Adipose tissue (tissue), 3 donors: Measurements from ENCODE around the gene CACNA2D3. TPM values are rescaled to one million over a fixed set of nuclear protein-coding genes. Genes with fewer than 3 reads are reported as not detected.

Experiments used
- H3K27ac ChIP-seq: one replicate; pipeline ENCODE4 v1.5.1; 2013; ENCODE audit warnings: low read depth, low read length
- WGBS, 3 donors: extraction: QIAGEN DNeasy Blood & Tissue Kit; methylation state at CpG; one replicate each; pipeline ENCODE4 v1.1.7; 2013; 5-methylcytosine and 5-hydroxymethylcytosine counted together
- polyA plus RNA-seq, 3 donors: library from polyadenylated mRNA; stranded (reverse); fragments of 200-250 nt; gene quantifications; one replicate each; pipeline ENCODE4 v1.2.3, GENCODE V29; 2013
- donor health status: healthy with polysubstance abuse.
- donor health status: Bipolar disorder and iron deficiency.
- donor health status: healthy.

Gene CACNA2D3
- polyA plus RNA-seq, 3 donors, result 0.08 to 3.0 (median 0.30) TPM

DNA sequence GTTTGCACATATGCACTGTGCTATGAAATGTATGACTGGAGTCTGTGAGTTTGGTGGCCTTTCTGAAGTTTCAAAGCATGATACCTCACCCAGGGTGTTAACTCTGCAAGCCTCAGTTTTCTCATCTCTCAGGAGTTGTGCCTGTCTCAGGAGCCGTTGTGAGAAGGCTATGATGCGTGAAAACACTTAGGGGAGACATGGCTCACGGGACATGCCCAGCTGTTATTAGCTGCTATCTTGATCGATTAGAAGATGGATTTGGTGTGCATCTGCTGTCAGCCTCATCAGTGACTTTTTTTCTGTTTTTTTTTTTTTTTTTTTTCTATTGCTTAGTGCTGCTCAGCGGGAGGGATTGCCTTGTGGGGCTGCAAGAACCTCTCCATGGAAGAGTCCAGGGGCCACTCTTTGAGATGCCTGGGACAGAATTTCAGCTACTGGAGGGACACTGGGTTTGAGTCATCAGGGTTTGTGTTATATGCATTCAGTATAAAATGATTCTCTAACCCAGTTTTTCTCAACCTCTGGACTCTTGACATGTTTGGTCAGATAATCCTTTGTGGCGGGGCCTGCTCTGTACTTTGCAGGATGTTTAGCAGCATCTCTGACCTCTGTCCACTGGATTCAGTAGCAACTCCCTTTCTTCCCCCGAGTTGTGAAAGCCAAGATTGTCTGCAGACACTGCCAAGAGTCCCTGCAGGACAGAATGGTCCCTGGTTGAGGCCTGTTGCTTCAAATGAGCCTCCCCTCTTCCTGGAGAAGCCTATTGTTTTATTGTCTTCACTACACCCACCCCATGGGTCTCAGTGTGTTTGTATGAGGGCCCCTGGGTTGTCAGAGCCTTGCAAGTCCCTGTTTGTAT is 181.4 kb downstream of the CACNA2D3 start:
- 72 to 81% (median 76%) methylated on average over 7 of the region's 7 CpGs for WGBS, 3 donors
- H3K27ac ChIP-seq, result no peak overlapping the region

DNA sequence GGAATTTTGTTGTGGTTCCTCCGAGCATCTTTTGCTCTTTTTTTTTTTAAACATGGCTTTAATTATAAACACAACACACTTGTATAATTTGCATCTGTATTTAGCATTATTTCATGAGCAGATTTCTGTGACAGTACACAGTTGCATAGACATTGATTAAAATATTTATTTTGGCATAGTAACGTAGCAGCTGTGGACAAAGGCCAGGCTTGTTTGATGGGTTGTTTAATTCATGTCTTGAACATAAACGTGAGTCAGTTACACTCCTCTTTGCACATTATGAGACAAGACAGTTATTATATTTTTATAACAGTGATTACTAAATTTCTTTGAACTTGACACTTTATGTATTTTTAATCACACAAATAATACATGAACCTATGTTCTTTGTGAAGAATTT is 182.5 kb downstream of the CACNA2D3 start:
- WGBS, 3 donors, result 40 to 77% (median 66%) methylated on average over 3 of the region's 3 CpGs

DNA sequence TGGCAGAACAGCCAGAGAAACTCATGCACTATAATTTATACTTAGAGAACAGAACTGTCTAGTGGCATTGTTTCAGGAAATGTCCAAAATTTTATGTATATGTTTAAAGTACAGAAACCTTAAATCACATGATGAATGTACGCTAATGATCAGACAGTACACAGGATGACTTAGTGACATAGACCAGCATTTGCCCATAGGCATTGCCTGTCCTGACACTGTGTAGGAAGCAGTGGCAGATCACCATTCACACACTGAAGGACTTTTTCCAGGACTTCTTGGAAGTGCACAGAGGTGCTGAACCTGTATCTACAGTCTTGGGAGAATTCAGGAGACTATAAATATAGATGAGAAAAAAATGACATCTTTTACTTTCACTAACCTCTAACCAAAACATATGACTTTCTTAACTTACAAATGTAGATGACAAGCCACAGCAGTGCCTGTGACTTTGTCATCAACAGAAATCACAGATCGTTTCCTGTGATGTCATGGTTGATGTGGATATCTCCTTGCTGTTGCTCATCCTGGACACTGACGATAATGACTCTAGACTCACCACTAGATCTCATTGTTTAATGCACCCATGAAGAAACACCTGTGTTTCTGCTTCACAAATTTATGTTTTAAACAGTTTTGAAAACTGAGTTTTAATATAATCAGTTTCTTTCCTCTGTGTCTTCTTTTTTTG is 183.2 kb downstream of the CACNA2D3 start:
- H3K27ac ChIP-seq, result no peak overlapping the region
- 42 to 79% (median 74%) methylated on average over 3 of the region's 3 CpGs for WGBS, 3 donors

More for the DNA sequence above, 182.5 kb downstream of the CACNA2D3 start:
- no peak overlapping the region for H3K27ac ChIP-seq

DNA sequence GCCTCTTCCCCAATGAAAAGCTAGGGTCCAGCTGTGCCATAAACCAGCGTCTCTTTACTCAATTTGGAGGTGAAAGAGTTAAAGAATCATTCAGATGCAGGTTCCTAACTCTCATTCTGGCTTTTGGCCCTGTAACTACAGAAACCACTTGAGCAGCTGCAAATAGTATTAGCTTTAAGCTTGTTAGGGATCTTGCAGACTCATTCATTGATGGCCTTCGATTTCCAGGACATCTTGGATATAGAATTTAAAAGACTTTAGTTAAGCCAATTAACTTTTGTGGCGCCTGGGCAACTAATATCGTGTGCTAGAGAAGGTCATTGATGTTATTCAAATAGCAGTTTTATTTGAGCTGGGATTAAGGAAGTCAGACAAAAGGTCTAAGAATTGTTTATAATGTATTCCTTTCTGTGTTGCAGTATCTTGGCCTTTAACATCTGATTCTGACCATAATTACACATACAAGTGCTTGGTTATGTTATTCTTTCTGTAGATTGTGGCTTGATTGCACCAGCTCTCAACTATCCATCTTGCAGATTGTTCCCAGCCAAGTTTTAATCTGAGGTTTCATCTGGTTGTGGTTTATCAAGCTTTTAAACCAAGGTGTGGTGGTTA is 185.3 kb downstream of the CACNA2D3 start:
- WGBS, 3 donors, result 58 to 79% (median 65%) methylated on average over 4 of the region's 4 CpGs
- no peak overlapping the region for H3K27ac ChIP-seq

DNA sequence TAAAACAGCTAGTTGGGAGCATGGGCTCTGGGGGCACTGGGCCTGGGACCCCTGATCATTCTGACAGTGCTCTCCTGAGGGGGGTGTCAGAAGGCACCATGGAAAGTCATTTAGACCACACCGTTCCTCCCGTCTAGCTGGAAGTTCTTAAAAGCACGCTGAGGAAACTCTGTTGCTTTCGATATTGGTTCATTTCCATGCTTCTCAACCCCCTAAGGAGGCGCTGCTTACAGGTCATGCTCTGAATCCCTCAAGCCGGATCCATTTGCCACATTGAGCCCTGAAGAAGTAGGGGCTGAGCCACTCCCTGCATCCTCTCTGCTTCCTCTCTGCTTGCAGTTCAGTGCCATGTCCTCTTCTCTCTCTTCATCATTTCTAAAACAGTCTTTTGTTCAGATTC is 187.2 kb downstream of the CACNA2D3 start:
- no peak overlapping the region for H3K27ac ChIP-seq
- WGBS, 3 donors, result 51 to 79% (median 58%) methylated on average over 6 of the region's 6 CpGs

DNA sequence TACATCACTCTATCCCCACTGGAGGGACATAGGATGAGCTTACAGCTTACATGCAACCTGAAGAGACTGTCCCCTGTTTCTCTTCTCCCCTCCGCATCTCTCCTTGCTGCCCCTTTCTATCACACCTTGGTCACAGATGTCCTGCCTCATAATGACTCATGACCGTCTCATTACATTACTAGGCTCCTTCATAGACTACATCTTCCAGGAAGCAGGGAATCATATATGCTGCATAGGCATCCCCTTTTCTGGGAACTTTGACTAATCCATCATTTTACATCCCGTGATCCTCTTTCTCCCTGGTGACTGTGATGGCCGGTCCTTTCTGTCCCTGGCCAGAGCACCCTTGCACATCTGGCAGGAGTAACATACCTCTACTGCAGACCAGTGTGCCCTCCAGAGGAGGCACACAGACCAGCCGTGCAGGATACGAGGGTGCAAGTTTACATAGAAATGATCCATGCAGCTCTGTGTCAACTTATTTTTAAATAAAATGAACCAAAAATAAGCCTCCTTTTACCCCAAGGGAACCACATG is 188.9 kb downstream of the CACNA2D3 start:
- 69 to 83% (median 81%) methylated on average over 6 of the region's 6 CpGs for WGBS, 3 donors
- H3K27ac ChIP-seq, result no peak overlapping the region

DNA sequence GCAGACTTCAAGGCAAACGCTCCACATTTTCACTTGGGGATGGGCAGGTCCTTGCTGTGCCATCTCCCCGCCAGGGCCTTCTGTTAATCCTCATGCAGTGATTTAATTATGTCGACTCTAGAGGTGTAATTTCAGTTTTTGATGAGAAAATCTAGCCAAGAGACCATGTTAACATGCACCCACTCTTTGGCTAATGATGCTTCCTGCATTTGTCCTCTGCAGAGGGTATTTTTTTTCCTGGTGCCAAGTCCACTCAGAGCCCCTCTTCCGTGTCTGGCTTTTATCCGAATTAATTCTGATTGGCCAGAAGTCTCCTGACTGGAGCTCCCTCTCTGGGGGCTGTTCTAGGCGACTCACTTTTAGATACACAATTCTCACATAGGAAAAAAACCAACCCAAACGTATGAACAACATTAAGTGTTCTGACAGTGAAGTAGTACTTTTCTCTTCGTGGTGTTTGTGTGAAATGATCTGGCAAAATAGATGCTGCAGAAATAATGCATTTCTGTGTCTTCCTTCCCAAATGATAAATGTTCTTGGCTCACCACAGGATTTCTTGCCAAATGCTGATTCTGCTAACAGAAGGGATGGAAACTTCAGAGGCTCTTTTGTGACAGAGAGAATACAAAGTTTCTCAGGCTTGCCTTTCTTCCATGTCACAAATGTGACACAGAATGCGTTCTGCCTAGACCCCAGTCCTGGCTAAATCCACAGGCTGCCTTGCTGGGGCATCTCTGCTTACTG is 190.0 kb downstream of the CACNA2D3 start:
- 52 to 66% (median 60%) methylated on average over 9 of the region's 9 CpGs for WGBS, 3 donors
- H3K27ac ChIP-seq, result no peak overlapping the region

DNA sequence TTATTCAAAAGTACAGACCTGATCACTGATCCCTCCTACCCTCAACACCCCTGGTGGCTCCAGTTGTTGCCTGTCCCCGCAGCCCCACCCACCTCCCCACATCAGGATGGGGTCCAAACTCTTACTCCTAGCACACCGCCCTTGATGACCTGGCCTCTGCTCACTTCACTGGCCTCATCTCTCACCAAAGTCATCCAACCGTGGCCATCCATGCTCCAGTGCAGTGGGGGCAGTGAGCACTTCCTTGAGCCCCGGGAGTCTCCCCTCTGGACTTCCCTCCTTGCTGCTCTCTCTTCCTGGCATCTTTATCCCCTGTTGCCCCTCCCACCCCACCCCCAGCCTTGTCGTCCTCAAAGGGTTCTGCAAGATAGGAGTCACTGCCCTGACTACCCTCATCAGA is 191.1 kb downstream of the CACNA2D3 start:
- 84 to 91% (median 85%) methylated on average over 5 of the region's 5 CpGs for WGBS, 3 donors
- no peak overlapping the region for H3K27ac ChIP-seq

DNA sequence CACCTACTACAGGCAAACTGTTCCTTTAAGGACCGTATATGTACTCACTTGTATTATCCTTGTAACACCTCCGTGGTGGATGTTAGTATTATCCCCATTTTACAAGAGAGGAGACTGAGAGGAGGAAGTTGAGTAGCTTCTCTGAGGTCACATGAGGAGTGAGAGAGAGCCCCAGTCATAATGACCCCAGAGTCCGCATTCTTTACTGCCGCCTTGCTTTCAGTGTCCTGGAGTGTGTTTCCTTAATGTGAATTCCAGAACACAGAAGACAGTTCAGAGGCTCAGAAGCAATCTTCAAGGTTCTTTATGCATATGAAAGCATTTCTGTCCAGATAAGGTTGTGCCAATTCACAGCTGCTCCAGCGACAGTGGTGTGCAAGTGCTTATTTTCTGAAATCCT is 199.2 kb downstream of the CACNA2D3 start:
- no peak overlapping the region for H3K27ac ChIP-seq
- WGBS, 3 donors, result 57 to 66% (median 65%) methylated on average over 5 of the region's 5 CpGs

DNA sequence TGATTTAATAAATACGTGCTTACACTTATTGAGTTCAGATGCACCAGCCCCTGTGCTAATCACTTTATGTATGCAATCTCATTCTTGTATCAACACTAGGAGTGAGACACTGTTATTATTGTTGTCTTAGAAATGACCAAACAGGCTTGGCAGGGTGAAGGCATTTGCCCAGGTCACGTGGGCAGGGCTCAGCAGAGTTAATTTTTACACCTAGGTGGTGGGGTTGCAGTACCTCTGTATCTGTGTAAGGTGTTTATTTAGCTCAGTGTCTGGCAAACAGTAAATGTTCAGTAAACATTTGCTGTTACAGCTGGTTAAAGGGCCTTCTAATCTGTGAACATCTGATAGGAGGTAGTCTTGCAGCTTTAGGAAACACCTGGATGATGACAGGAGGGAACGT is 200.0 kb downstream of the CACNA2D3 start:
- WGBS, 3 donors, result 27 to 73% (median 62%) methylated on average over 3 of the region's 3 CpGs
- H3K27ac ChIP-seq, result no peak overlapping the region

DNA sequence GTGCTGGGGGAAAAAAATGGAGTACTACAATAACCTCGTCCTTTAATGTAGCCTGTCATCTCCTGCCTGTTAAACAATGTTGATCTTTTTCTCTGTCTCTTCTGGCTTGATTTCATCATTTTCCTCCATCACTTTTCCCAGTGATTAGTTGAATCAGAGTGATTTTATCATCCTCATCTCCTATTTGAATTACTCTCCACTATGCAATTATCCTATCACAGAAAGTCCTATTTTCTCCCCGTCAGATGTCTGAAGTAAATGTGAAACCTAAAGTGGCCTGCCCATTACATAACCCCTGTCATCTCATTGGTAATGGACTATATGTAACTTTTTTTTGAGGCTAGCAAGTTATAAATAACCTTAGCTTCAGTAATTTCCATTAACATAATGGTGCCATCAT is 201.8 kb downstream of the CACNA2D3 start:
- 84 to 95% (median 86%) methylated on average over 2 of the region's 2 CpGs for WGBS, 3 donors
- no peak overlapping the region for H3K27ac ChIP-seq

DNA sequence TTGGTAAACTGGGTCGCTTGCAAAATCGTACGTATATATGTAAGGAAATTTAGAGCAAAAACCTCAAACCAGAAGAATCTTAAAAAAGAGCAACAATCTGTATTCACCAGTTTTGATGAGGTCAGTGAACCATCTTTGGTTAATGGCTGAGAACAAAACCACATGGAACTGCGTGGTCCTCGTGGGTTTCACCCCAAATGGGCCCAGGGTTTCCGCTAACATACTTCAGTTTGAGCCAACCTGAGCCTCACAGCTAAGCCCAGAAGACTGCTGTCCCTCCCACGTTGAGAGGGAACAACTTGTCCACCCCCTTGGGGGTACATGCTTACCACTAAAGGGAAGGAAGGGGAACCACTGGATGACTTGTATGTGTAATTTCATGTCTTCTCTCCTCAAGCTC is 204.6 kb downstream of the CACNA2D3 start:
- 73 to 90% (median 80%) methylated on average over 7 of the region's 7 CpGs for WGBS, 3 donors
- no peak overlapping the region for H3K27ac ChIP-seq

DNA sequence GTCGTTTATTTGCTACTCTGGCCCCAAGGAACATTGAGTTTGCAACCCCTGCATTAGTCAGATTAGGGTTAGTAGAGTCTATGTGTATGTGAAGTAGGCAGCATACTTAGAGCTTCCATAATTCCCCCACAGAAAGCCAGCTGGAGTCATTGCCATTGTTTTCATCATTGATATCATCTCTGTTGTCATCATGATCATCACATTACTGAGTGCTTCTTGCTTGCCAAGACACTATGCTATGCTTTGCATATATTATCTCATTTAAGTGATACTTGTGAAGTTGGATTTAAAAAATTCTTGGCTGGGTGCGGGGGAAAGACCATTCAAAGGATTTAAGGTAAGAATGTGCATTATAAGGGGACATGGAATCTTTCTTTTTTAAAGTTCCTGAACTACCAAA is 209.0 kb downstream of the CACNA2D3 start:
- 78 to 80% (median 80%) methylated on average over 2 of the region's 2 CpGs for WGBS, 3 donors
- H3K27ac ChIP-seq, result no peak overlapping the region

DNA sequence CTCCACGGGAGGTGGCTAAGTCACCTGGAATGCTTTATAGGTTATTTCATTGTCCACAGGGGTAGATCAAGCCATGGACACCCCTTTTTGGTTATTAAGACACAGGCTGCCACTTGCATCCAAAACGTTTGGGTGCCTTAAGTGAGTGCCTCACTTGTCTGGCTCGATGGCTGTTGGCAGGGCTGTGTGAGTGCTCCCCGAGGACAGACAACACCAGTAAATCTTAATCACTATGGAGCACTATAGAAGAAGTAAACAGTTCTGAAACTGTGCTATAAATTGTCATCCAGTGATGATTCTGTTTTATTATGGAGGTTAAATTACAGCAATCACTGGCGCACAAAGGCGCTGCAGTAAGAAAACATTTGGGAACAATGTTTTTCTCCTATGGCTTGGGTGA is 215.5 kb downstream of the CACNA2D3 start:
- H3K27ac ChIP-seq, result no peak overlapping the region
- 59 to 63% (median 62%) methylated on average over 6 of the region's 6 CpGs for WGBS, 3 donors

DNA sequence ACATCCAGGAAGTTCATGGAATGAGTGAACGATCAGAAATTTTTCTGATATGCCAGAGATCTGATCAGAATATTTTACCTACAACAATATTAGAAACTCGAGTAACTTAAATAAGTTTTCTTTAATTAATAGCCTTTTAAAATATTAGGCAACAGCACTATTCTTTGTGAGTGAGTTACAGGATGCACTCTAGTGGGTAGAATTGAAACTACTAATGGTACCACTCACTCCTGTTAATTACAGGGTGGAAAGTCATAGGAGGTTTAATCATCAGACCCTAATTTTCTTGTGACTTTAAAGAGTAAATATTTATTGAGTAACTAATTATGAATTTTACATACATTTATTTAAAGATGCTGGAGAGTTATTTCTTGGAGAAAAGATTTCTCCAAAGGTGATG is 217.3 kb downstream of the CACNA2D3 start:
- H3K27ac ChIP-seq, result no peak overlapping the region
- WGBS, 3 donors, result 40 to 64% (median 56%) methylated on average over 2 of the region's 2 CpGs

DNA sequence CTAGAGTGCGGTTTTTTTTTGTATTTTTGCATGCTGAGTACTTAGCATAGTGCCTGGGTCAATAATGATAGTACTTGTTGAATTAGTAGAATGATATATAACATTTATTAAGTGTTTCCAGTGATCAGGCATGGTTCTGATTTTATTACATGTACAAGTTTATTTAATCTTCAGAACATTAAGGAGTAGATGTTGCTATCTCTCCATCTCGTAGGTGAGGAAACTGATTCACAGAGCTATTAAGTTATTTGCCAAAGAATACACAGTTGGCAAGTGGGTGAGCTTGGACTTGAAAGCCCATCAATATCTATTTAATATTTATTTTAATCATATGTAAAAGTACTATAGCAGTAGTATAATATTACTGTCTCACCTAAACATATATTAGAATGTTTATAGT is 219.5 kb downstream of the CACNA2D3 start:
- no peak overlapping the region for H3K27ac ChIP-seq
- WGBS, 3 donors, result 85 to 93% (median 88%) methylated on average over 2 of the region's 2 CpGs

DNA sequence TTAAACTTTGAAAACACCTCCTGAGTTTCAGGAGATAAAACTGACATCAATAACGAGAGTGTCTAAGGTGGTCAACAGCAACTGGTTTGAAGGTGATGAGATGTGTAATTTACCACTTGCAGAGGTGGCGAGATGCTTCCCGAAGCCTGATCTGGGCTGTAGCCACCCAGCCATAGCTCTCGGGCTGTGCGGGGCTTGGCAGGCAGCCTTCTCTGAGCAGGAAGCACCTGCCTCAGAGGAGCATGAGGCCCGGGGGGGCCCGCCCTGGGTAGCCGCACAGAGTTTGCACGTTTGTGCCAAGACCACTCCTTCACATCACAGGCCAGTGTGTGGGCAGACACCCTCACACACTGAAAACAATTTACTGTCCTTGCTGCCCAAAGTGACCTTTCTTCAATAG is 220.3 kb downstream of the CACNA2D3 start:
- H3K27ac ChIP-seq, result no peak overlapping the region
- 14 to 22% (median 19%) methylated on average over 9 of the region's 9 CpGs for WGBS, 3 donors

DNA sequence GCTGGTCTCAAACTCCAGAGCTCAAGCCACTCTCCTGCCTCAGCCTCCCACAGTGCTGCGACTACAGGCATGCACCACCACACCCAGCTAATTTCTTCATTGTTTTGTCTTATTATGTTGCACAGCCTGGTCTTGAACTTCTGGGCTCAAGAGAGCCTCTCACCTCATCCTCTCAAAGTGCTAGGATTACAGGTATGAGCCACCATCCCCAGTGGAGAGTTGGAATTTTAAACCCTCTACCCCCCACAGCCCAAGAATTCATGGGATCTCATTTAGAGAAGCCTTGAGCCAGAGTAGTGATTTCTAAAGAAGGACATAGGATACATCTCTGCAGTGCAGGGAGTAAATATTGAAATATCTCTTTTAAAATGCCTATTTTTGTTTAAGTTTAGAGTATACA is 221.1 kb downstream of the CACNA2D3 start:
- 86 to 94% (median 89%) methylated on average over 1 of the region's 1 CpG for WGBS, 3 donors
- H3K27ac ChIP-seq, result no peak overlapping the region
